Measurements from ENCODE around the gene AFDN.

AFDN gene

GRCh38 chr6:167870321-167870720 is 43.6 kb downstream of the AFDN start:
- DNase-seq (ENCODE audit: low read depth): no peak

GRCh38 chr6:167872538-167873210 is 46.0 kb downstream of the AFDN start:
- DNase-seq (ENCODE audit: low read depth): peak; percentile 40

GRCh38 chr6:167877994-167878779 is 51.5 kb downstream of the AFDN start:
- DNase-seq (ENCODE audit: low read depth): no peak

- DNase-seq (ENCODE audit: low read depth): no peak
These were observed 52.9 kb downstream of the AFDN start for GRCh38 chr6:167879612-167880011.

- DNase-seq (ENCODE audit: low read depth): no peak
These were observed 54.6 kb downstream of the AFDN start for GRCh38 chr6:167881327-167881726.

- no peak for DNase-seq (ENCODE audit: low read depth)
These were observed 55.5 kb downstream of the AFDN start for GRCh38 chr6:167882244-167882643.

- DNase-seq (ENCODE audit: low read depth): no peak
These were observed 61.4 kb downstream of the AFDN start for GRCh38 chr6:167888098-167888497.

GRCh38 chr6:167892835-167893815 is 66.4 kb downstream of the AFDN start:
- peak; percentile 51 for DNase-seq (ENCODE audit: low read depth)

GRCh38 chr6:167894965-167895364 is 68.3 kb downstream of the AFDN start:
- no peak for DNase-seq (ENCODE audit: low read depth)

- DNase-seq (ENCODE audit: low read depth): no peak
These were observed 69.9 kb downstream of the AFDN start for GRCh38 chr6:167896648-167897047.

- peak; percentile 56 for DNase-seq (ENCODE audit: low read depth)
These were observed 72.1 kb downstream of the AFDN start for GRCh38 chr6:167898673-167899311.

- DNase-seq (ENCODE audit: low read depth): no peak
These were observed 78.1 kb downstream of the AFDN start for GRCh38 chr6:167904791-167905190.

GRCh38 chr6:167906899-167907298 is 80.2 kb downstream of the AFDN start:
- peak; percentile 16 for DNase-seq (ENCODE audit: low read depth)

GRCh38 chr6:167907837-167908681 is 81.3 kb downstream of the AFDN start:
- DNase-seq (ENCODE audit: low read depth): peak; percentile 28

GRCh38 chr6:167910007-167910406 is 83.3 kb downstream of the AFDN start:
- peak; percentile 60 for DNase-seq (ENCODE audit: low read depth)

GRCh38 chr6:167910652-167911051 is 83.9 kb downstream of the AFDN start:
- no peak for DNase-seq (ENCODE audit: low read depth)

GRCh38 chr6:167912494-167912893 is 85.8 kb downstream of the AFDN start:
- DNase-seq (ENCODE audit: low read depth): no peak

GRCh38 chr6:167913699-167914098 is 87.0 kb downstream of the AFDN start:
- no peak for DNase-seq (ENCODE audit: low read depth)

GRCh38 chr6:167915139-167915538 is 88.4 kb downstream of the AFDN start:
- DNase-seq (ENCODE audit: low read depth): no peak

- DNase-seq (ENCODE audit: low read depth): no peak
These were observed 90.9 kb downstream of the AFDN start for GRCh38 chr6:167917551-167918154.
